CD4-positive, alpha-beta T cell treated with Interleukin-6 for 4 hours (primary cell): ENCODE data around the gene MUTYH.

Experiments used
- DNase-seq: peaks from one replicate; pipeline ENCODE4 v3.0.0-alpha.2; 2020; ENCODE audit warnings: mixed read lengths

The MUTYH gene

GRCh38 chr1:45348609-45348965 lies 8.3 kb upstream of the MUTYH start:
- no peak for DNase-seq

- DNase-seq: no peak
Observed at GRCh38 chr1:45348020-45348419, 7.8 kb upstream of the MUTYH start.

- no peak for DNase-seq
Observed at GRCh38 chr1:45346473-45346872, 6.2 kb upstream of the MUTYH start.

DNA sequence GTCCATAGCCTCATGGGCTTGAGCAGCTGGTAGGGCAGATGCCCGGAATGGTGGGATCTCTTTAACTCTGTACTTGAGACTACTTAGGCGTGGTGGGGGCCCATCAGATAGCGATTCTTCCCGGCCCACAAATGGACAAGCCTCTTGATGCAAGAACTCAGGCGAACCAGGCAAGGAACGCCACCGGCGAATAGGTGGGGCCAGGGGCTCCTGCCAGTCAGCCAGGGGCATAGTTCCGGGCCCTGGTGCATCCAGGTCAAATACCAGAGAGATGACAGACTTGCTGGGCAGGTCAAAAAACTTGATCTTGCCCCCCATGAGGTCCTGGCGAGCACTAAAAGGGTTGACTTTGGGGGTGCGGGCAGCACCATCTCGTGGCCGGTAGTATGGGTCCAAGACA lies 4.8 kb upstream of the MUTYH start:
- no peak for DNase-seq

- no peak for DNase-seq
Observed at GRCh38 chr1:45344499-45344898, 4.3 kb upstream of the MUTYH start.

DNA sequence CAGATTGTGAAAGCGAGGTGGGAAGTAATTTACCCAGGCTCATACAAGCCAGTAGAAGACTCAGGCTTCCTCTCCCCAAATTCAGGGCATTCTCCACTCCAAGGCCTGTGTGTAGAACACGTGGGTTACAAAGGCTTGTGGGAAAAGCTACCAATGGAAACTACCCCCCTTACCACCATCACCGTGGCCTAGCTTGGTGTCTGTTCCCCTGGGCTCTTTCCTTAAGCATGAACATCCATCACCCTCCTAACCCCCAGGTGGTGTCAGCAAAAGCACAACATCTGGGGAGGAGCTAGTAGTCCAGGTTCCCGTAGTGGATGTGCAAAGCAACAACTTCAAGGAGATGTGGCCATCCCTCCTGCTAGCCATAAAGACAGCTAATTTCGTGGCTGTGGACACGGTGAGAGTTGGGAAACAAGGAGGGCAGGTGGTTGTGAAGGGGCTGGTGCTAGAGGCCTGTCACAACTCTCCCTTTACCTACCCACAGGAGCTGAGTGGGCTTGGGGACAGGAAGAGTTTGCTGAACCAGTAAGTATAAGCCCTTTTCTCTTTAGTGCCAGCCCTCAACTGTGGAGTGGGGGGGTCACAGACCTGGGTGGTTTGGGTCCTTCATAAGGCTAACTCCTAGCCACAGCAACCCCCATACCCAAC lies 701 bp upstream of the MUTYH start:
- DNase-seq: no peak

- DNase-seq: no peak
Observed at GRCh38 chr1:45337630-45338325, 2.5 kb downstream of the MUTYH start.

GRCh38 chr1:45335855-45336324 lies 4.3 kb downstream of the MUTYH start:
- no peak for DNase-seq

GRCh38 chr1:45334308-45335245 lies 5.7 kb downstream of the MUTYH start:
- no peak for DNase-seq

DNA sequence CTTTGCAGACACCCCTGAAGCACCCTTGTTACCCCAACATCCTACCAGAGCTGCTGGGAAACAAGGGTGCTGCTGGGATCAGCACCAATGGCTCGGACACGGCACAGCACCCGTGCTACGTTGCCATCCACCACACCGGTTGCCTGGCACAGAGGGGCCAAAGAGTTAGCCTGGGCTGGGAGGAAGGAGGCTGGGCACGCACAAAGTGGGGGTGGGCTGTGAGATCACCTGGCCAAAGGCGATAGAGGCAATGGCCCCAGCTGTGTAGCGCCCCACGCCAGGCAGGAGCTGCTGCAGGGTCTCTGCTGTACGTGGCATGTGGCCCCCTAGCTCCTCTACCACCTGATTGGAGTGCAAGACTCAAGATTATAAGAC lies 7.9 kb downstream of the MUTYH start:
- DNase-seq: no peak

GRCh38 chr1:45331436-45332345 lies 8.5 kb downstream of the MUTYH start:
- no peak for DNase-seq

GRCh38 chr1:45329445-45329844 lies 10.8 kb downstream of the MUTYH start:
- no peak for DNase-seq

- DNase-seq: no peak
Observed at GRCh38 chr1:45328680-45329079, 11.6 kb downstream of the MUTYH start.

- no peak for DNase-seq
Observed at GRCh38 chr1:45327644-45328515, 12.4 kb downstream of the MUTYH start.

DNA sequence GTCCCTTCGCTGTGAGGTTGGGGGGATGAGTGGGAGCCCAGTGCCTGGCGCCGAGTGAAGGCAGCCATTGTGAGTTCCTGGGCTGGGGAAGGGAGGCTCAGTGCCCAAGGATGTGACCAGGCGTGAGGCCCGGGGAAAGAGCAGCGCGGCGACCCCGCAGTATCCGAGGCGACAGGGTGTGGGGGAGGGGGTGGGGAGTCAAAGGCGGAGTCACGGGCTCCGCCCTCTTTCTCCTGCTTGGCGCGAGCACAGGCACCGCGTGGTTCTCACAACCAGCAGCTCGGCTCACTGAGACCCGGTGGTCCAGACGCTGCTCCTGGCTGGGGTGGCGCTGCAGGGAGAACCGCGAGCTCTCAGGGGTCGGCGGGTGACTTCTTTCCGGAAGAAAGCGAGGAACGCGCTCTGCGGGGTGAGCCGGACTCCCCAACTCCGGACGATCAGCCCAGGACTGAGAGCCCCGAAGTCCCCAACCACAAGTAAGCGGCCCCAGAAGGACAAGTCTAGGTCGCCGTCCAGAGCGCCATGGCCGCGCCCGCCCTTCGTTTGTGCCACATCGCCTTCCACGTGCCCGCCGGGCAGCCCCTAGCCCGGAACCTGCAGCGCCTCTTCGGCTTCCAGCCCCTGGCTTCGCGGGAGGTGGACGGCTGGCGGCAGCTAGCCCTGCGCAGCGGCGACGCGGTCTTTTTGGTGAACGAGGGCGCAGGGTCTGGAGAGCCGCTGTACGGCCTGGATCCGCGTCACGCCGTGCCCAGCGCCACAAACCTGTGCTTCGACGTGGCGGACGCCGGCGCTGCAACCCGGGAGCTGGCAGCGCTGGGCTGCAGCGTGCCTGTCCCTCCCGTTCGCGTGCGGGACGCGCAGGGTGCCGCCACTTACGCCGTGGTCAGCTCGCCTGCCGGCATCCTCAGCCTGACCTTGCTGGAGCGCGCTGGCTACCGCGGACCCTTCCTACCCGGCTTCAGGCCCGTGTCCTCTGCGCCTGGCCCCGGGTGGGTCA lies 13.3 kb downstream of the MUTYH start, which contains the start of gene HPDL:
HPDL (plus strand) TSS at position 269 of the 997 bp plus-strand sequence; CDS start at position 523, 254 bp downstream.
- DNase-seq: peak; percentile 80

- no peak for DNase-seq
Observed at GRCh38 chr1:45325851-45326506, 14.3 kb downstream of the MUTYH start.

DNA sequence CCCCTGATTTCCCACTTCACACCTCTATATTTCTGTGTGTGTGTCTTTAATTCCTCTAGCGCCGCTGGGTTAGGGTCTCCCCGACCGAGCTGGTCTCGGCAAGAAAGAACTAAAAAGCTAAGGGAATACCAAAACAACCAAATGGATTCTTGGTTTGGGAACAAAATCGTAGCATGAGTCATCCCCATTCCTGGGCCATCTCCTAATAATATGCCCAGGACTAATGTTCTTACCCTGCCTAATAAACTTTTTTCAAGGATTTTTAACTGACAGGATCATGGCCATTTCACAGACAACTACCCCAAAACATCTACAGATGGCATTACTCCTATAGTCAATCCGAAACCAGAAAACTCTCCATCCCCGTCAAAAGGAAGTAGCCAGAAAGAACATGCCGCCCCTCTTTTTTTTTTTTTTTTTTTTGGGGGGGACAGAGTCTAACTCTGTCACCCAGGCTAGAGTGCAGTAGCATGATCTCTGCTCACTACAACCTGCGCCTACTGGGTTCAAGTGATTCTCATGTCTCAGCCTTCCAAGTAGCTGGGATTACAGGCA lies 17.7 kb downstream of the MUTYH start:
- no peak for DNase-seq

- DNase-seq: no peak
Observed at GRCh38 chr1:45321444-45321843, 18.8 kb downstream of the MUTYH start.

GRCh38 chr1:45319761-45320160 lies 20.5 kb downstream of the MUTYH start:
- no peak for DNase-seq
